Activated effector memory CD4-positive, alpha-beta T cell treated with Interleukin-2 at 50 U/mL for 16 hours (primary cell): ENCODE results near the gene ANKRD33B.
"Not testable (repeated sequence)": the region's sequence is repeated elsewhere in the genome, so short reads cannot be mapped to it uniquely, and the experiment has no call there.

ENCODE experiments used
- DNase-seq: peaks from one replicate; pipeline ENCODE4 v3.0.0-alpha.2; 2020

Gene ANKRD33B

DNA sequence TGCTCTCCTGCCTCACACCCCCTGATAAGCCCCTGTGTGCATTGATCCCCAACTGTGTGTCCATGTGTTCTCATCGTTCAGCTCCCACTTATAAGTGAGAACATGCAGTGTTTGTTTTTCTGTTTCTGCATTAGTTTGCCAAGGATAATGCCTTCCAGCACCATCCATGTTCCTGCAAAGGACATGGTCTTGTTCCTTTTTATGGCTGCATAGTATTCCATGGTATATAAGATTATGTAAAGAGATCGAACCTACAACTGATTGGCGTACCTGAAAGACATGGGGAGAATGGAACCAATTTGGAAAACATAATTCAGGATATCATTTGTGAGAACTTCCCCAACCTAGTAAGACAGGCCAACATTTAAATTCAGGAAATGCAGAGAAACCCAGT, 32.4 kb downstream of the ANKRD33B start:
- DNase-seq = no peak

DNA sequence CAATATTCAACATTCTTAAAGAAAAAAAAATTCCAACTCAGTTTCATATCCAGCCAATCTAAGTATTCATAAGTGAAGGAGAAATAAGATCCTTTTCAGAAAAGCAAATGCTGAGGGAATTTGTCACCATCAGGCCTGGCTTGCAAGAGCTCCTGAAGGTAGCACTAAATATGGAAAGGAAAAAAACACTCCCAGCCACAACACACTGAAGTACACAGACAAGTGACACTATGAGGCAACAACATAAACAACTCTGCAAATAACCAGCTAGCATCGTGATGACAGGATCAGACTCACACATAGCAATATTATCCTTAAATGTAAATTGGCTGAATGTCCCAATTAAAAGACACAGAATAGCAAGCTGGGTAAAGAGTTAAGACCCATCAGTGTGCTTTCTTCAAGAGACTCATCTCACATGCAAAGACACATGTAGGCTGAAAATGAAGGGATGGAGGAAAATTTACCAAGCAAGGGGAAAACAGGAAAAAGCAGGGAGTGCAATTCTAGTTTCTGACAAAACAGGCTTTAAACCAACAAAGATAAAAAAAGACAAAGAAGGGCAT, 33.1 kb downstream of the ANKRD33B start:
- no peak for DNase-seq

DNA sequence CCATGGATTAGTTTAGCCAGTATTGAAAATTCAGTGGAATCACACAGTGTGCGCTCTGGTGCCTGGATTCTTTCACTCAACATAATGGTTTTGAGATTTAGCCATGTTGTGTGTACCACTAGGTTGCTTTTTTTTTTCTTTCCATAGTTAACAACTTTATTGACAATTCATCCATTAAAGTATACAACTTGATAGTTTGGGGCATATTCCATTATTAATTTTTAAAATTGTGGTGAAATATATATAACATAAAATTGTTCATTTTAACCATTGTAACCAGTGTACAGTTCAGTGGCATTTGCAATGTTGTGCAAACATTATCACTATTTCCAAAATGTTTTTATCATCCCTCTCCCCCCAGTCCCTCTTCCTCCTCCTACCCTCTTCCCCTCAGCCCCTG, 35.2 kb downstream of the ANKRD33B start:
- no peak for DNase-seq

DNA sequence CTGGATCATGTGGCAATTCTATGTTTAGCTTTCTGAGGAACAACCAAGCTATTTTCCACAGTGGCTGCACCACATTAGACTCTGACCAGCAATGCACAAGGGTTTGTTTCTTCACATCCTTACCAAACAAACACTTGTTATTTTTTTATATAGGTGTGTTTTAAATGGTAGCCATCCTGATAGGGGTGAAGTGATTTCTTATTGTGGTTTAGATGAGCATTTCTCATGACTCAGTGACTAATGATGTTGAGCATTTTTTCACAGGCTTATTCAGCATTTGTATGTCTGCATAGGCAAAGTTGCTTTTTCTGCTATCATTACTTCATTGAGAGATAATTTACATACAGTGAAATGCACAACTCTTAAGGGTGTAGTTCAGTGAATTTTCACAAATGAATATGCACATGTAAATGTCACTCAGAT, 36.0 kb downstream of the ANKRD33B start:
- no peak for DNase-seq

DNA sequence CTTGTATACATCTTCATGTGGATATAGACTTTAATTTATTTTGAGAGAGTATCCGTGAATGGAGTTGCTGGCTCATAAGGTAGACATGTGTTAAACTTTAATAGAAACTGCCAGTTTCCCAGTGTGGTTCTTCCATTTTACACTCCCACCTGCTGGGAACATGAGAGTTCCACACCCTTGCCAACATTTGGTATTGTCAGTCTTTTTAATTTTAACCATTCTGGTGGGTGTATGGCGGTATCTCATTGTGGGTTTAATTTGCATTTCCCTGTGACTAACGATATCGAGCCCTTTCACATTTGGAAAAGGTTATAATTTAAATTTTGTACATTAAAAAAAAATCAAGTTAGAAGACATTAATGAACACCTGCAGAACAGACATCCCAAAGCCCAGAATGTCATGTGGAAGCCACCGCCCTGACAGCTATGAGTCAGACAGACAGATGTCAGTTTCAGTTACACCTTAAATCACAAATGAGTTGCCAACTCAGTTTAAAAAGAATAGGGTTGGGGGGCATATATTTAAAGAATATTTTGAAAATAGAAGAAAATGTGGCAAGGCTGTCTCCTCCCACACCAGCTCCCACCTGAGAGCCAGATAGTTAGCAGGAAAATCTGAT, 36.9 kb downstream of the ANKRD33B start:
- DNase-seq = no peak

DNA sequence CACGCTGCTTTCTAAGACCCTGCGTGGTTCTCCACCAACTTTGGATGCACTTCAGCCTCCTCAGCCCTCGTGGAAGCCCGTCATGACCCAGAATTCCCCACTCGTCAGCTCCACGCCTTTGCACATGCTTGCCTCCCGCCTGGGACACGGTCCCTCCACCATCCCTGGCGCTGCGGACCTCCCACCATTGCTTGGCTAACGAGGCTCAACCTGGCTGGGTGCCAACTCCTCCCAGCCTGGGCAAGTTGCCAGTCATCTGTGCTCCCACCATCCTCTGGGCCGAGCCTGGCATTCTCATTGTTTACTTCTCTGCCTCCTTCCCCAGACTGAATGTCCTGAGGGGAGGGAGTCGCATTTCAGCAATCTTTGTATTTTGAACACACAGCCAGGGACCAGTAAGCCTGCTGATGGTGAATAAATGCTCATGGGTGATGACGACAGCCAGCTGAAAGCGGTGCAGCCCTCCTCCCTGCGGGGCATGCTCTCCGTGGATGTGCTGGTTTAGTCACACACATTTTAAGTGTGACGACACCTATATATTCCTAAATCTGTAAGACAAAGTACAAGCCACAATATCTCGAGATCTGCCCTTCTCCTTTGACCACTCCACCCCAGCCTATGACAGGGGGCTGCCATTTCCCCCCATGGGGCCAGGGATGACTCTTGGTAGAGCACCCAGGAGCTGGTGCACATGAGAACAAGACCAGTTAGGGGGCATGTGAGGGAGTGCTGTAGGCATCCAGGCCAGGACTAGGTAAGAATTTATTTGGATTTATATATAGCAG, 37.6 kb downstream of the ANKRD33B start:
- no peak for DNase-seq

DNA sequence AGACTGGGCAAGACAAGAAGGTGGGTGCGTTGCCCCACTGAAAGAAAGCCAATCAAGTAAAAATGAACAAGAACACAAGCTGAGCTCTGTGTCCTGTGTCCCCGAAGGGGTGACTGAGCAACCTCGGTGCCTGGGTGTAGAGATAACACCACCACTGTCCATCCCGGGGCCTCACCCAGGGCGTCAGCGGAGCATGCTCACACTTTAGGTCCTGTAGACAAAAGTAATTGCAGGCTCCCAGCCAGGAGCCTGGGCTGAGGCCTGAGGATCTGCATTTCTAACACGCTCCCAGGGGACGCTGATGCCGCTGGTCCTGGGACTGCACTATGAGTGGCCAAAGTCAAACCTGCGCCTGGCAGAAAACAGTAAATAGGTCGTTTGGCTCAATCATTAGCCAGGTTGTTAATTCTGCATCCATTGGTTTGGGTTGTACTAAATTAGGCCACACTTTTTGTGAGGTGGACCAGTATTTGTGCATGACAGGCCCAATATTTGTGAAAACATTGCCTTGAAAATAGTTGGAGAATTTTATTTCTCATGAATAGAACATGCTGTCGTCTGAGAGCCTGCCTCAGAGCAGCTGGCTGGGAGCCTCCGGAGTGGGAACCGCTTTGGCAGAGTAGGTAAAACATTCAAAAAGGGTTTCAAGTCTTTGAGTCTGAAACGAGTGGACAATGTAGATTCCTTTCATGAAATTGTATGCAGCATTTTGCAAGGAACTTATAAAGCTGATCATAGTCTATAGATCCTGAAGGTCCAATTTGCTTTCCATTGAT, 38.3 kb downstream of the ANKRD33B start:
- DNase-seq = no peak

DNA sequence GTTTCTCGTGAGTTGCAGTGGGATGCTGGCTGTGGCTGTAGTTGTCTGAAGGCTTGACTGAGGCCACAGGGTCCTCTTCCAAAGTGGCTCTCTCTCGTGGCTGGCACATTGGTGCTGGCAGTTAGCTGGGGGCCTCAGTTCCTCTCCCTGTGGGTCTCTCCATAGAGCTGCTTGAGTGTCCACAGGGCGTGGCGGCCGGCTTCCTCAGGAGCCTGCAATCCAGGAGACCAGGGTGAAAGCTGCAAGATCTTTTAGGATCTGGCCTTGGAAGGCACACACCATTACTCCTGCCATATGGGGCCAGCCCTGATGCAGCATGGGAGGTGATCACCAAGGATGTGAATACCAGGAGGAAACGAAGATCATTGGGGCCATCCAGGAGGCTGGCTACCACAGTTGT, 41.1 kb downstream of the ANKRD33B start:
- DNase-seq = no peak

DNA sequence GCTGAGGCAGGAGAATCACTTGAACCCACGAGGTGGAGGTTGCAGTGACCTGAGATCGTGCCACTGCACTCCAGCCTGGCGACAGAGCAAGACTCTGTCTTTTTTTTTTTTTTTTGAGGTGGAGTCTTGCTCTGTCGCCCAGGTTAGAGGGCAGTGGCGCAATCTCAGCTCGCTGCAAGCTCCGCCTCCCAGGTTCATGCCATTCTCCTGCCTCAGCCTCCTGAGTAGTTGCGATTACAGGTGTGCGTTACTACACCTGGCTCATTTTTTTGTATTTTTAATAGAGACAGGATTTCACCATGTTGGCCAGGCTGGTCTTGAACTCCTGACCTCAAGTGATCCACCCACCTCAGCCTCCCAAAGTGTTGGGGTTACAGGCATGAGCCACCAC, 42.8 kb downstream of the ANKRD33B start:
- DNase-seq = not testable (repeated sequence)

DNA sequence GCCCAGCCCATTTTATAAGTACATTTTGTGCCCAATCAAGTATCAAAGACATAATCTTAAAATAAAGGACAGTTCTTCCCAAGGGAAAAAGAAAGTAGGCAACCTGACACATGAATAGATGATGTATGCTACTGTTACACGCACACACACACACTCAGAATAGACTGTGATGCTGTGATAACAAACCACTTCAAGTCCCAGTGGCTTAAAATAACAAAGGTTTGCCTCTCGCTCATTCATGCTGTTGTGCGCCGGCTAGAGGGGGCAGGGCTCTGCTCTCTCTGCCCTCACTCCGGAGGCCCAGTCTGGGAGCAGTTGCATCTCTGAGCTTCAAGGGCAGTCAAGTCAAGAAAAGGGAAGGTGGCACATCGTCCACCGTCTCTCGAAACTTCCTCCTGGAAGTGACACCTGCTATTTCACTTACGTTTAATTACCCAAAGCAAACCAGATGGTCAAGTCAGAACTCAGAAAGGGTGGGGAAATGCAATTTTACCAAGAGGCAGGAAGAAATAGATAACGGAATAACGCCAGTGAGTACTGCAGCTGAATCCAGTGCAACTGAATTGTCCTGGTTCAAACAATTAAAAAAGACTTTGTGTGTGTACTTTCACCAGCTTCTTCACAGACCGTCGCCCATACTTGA, 43.3 kb downstream of the ANKRD33B start:
- no peak for DNase-seq

DNA sequence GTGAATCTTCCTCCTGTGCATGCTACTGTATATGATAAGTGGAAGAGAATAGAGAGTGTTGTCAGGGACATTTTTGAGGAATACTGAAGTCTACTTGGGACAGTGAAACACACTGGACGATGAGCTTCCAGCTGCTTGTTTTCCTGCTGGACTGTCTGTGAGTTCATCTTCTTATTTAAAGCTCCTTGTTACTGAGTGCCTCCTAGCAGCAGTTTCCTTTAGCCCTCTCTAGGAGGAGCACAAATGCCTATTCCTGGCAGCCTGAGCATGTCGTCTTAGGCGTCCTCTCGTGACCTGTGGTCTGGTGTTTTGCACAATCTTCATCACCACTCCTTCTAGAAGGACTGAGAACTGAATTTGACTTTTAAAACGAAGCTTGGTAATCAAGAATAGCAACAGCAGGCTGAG, 43.8 kb downstream of the ANKRD33B start:
- DNase-seq = no peak

DNA sequence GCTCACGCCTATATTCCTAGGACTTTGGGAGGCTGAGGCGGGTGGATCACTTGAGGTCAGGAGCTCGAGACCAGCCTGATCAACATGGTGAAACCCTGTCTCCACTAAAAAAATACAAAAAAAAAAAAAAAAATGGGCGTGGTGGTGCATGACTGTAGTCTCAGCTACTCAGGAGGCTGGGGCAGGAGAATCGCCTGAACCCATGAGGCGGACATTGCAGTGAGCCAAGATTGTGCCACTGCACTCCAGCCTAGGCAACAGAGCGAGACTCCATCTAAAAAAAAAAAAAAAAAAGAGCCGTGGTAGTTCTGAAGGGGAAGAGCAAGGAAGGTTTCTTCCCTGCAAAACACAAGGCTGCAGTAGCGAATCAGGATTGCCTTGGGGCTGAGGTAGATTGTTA, 44.2 kb downstream of the ANKRD33B start:
- not testable (repeated sequence) for DNase-seq

DNA sequence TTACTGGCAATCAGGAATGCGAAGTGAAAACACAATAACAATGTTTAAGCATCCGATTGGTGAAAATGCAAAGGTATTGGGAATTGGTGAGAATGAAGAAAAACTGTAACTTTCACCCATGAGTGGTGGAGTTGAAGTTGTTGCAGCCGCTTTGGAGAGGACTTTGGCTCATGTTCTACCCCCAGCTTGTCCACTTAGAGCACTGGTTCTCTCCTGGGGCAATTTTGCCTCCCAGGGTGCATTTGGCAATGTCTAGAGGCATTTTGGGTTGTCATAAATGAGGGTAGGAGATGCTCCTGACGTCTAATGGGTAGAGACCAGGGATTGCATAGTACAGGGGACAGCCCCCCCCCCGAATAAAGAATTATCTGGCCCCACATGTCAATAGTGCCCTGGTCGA, 46.2 kb downstream of the ANKRD33B start:
- no peak for DNase-seq

DNA sequence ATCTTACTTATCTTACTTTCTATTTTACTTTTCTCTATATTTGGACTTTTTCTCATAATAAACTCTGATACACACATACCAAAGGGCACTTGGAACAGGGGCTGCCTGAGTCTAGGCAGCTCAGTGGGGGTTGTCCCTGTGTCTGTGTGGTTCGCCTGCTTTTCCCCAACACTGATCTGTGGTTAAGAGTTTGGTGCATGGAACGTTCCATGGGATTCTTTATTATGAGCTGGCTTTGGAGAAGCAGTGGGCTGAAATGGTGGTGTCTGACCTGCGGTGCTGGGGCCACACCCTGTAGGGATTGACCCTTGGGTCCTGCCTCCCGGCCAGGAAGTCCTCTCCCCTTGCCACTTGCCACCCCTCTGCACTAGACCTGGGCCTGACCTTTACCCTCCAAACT, 47.4 kb downstream of the ANKRD33B start:
- DNase-seq = no peak

DNA sequence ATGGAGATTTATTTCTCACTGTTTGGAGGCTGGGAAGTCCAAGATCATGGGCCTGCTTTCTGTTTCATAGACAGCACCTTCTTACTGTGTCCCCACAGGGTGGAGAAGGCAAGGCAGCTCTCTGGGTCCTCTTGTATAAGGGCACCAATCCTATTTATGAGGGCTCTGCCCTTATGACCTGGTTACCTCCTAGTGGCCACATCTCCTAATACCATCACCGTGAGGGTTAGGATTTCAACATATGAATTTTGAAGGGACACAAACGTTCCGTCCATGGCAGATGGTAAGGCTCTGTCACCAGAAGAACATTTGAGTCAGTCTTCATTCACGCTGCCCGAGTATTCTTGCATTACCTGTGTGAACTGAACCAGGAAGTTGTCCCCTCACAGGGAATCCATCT, 48.4 kb downstream of the ANKRD33B start:
- no peak for DNase-seq

DNA sequence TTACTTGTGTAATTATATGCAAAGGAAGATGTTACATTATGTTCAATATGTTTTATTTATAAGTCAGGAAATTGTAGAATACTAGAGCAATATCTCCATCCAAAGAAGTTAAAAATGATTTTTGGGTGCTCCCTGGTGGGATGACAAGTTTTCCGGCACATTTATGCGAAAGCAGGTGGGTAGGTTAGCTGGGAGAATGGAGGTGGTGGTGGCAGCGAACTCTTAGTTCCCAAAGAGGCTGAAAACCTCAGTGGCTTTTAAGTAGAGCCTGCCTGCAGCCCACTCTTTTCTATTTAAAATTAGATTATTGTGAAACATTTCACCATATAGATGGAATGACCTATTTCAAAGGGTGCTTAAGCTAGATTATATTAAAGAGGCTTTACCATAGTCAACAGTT, 51.8 kb downstream of the ANKRD33B start:
- no peak for DNase-seq

DNA sequence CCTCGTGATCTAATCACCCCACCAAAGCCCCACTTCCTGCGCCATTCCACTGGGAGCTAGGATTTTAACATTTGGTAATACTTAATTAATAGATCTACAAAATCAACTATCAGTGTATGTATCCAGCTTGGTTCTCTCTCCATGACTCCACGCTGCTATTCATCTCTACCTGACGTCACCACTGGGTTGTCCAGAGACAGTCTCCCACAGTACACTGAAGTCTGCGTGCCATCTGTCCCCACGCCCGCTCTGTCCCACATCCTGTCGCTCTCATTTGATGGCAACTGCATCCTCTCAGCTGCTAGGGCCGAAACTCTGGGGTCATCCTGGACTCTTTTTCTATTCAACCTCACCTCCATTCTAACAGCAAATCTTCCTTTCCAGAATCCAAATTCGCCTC, 53.2 kb downstream of the ANKRD33B start:
- no peak for DNase-seq

DNA sequence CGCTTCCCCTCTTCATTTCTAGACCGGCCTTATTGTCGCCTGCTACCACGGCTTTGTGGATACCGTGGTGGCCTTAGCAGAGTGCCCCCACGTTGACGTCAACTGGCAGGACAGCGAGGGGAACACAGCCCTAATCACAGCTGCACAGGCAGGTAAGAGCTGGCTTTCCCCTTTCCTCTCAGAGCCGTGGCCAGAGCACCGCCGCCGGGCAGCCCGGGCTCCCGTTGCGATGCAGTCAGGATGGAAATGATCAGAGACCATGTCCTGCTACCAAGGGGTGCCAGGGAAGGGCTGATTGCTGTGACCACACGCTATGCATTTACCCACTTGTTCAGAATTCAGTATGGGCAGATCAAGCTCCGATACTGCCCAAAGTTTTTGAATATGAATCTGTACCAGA, 54.4 kb downstream of the ANKRD33B start:
- no peak for DNase-seq

DNA sequence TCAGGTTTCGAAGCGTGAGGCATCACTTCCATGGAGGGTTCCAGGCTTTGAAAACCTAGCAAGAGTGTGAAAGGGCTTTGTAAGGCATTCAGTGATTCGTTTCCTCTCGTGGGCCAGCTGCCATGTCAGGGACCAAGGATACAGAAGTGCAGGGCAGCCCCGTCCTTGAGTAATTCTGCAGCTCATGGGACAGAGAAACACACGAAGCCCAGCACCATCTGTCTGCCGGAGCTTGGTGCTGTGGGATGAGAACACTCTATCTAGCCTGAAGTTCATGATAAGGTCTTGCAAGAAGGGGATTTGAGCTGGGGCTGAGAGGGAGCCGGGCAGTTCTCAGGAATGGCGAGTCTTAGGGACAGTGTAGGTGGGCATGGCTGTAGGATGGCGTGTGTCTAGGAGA, 55.8 kb downstream of the ANKRD33B start:
- DNase-seq = no peak

DNA sequence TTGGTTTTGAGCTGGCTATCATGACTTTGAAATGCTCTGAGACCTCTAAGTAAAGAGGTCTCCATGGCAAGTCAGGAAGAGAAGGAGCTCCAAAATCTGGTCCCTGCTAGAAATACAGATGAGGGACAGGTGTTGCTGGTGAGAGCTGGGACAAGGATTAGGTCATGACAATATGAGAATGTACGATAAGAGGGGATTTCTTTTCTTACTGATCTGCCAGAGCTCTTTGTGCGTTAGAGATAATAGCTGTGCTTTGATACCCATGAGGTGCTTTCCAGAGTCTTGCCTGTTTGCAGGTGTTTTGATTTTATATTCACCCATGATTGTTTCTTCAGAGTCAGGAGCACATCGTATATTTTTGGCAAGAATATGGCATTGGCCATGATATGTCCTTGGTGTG, 56.5 kb downstream of the ANKRD33B start:
- DNase-seq = no peak

DNA sequence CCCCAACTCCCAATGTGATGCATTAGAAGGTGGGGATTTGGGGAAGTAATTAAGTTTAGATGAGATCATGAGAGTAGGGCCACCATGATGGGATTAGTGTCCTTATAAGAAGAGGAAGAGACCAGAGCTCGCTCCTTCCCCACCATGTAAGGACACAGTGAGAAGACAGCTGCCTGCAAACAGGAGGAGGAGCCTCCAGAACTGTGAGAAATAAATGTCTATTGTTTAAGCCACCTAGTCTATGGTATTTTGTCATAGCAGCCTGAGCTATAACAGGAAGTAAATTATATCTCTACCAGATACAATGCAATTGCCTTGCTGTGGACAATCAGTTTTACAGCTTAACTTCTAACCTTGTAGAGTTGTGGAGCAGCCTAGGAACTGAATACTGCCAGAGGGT, 58.0 kb downstream of the ANKRD33B start:
- DNase-seq = no peak

DNA sequence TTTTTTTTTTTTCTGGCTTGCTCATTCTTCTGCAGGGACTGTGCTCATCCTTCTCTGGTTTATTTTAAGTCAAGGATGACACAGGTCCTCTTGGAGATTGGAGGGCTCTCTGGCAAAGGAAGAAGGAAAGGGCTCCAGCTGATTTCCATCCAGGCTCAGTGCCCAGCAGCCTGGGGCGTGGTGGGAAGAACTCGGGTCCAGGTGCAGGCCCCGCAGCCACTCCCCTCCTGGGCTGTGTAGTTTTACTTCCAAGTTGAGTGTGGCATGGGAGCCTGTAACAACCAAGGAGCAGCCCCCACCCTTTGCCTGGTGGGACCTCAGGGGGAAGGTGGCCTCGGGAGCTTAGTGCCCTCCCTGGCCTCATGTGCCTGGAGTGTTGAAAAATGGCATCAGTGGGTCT, 58.9 kb downstream of the ANKRD33B start:
- no peak for DNase-seq

DNA sequence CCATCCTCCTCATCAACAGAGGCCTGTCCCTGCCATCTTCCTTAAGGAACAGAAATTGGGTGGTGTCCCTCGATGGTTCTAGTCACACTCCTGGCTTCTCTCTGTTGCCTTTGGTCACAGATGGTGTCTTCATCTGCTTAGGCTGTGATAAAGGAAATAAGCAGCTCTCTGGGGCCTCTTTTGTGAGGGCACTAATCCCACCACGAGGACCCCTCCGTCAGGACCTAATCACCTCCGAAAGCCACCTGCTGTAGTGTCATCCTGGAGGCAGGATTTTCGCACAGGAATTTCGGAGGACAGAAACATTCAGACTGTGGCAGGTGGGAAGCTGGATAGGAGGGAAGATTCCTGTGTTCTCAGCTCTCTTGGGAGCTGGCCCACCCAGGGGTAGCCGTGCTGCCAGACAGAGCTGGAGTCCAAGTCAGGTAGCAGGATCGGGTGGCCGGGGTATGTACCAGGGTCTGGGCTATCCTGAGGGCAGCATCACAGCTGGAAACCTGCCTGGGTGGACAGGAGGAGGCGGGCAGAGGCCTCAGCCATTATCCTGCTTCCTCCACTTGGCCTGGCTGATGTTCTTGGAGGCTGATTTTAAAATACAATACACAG, 59.5 kb downstream of the ANKRD33B start:
- DNase-seq = no peak
